Activated CD4-positive, alpha-beta T cell treated with anti-CD3 and anti-CD28 coated beads, Interleukin-2, Interleukin-4, amounts not matched to agents 100 ng/mL and 50 ng/mL, durations not matched to agents 16 hours and 8 hours (primary cell): ENCODE data around the gene POLN.

ENCODE experiments used
- DNase-seq: peaks from one replicate; pipeline ENCODE4 v3.0.0-alpha.2; 2020; ENCODE audit warnings: low spot score

The POLN gene

GRCh38 chr4:2241410-2242353, at the start of gene POLN, which contains the start of gene HAUS3:
Gene POLN (minus strand): TSS chr4:2242121. CDS start chr4:2229231, 12,890 bp downstream.
Gene HAUS3 (minus strand): TSS chr4:2242121. CDS start chr4:2240946, 1,175 bp downstream.
- DNase-seq: peak; percentile 100

- peak; percentile 46 for DNase-seq
Observed at GRCh38 chr4:2290974-2291704, 49.2 kb upstream of the POLN start.

GRCh38 chr4:2290488-2290887, 48.6 kb upstream of the POLN start:
- DNase-seq: no peak

- no peak for DNase-seq
Observed at GRCh38 chr4:2289955-2290333, 48.0 kb upstream of the POLN start.

- DNase-seq: no peak
Observed at GRCh38 chr4:2289311-2289954, 47.5 kb upstream of the POLN start.

GRCh38 chr4:2288051-2288541, 46.2 kb upstream of the POLN start:
- DNase-seq: no peak

GRCh38 chr4:2287594-2287915, 45.6 kb upstream of the POLN start:
- DNase-seq: no peak

- DNase-seq: no peak
Observed at GRCh38 chr4:2286904-2287593, 45.1 kb upstream of the POLN start.

- no peak for DNase-seq
Observed at GRCh38 chr4:2285613-2286381, 43.9 kb upstream of the POLN start.

- no peak for DNase-seq
Observed at GRCh38 chr4:2284934-2285612, 43.2 kb upstream of the POLN start.

GRCh38 chr4:2284161-2284933, 42.4 kb upstream of the POLN start:
- no peak for DNase-seq

GRCh38 chr4:2283199-2283711, 41.3 kb upstream of the POLN start:
- no peak for DNase-seq

GRCh38 chr4:2281575-2282343, 39.8 kb upstream of the POLN start:
- DNase-seq: peak; percentile 70

GRCh38 chr4:2280531-2281300, 38.8 kb upstream of the POLN start:
- no peak for DNase-seq

GRCh38 chr4:2277956-2278355, 36.0 kb upstream of the POLN start:
- no peak for DNase-seq

- DNase-seq: no peak
Observed at GRCh38 chr4:2276581-2277325, 34.8 kb upstream of the POLN start.
